HEK293 (cell line): Measurements from ENCODE around the gene TCIRG1.

Experiments
- CTCF ChIA-PET: fragments of 350-600 bp; formaldehyde crosslinking; extraction: SDS; loops from one replicate; lab custom pipeline; 2021; ENCODE audit warnings: antibody characterized with exemption; lab: Yijun Ruan, JAX
- POLR2A ChIA-PET: fragments of 300-600 bp; formaldehyde crosslinking; extraction: SDS; loops from one replicate; lab custom pipeline; 2020; ENCODE audit warnings: antibody characterized with exemption, inconsistent platforms; lab: Yijun Ruan, JAX
- H3K27ac ChIP-seq: fragments of 200-500 bp; sonication (Bioruptor generic); 2 replicates; pipeline ENCODE4 v1.5.1; 2014; ENCODE audit warnings: low read depth, low read length, control low read depth, inconsistent platforms; ENCODE audit errors: extremely low read depth
- H3K36me3 ChIP-seq, 2 experiments: fragments of 200-500 bp in 1 of 2; sonication (Bioruptor generic) in 1 of 2; 1 replicate in 1 of 2; 2 replicates in 1 of 2; pipeline ENCODE4 v1.5.1; 2014 to 2017; ENCODE audit warnings: inconsistent platforms in 2 of 2, low read length in 2 of 2; ENCODE audit not compliant: control insufficient read depth in 2 of 2, insufficient read depth in 1 of 2
- H3K4me1 ChIP-seq: fragments of 200-500 bp; sonication (Bioruptor generic); 2 replicates; pipeline ENCODE4 v1.5.1; 2014; ENCODE audit warnings: mild to moderate bottlenecking, low read length, inconsistent platforms; ENCODE audit not compliant: control insufficient read depth, insufficient read depth
- H3K4me3 ChIP-seq: 2 replicates; pipeline ENCODE4 v1.5.1; 2011; ENCODE audit warnings: low read depth, mild to moderate bottlenecking, control low read depth, low read length, moderate library complexity
- H3K9me3 ChIP-seq: fragments of 200-500 bp; sonication (Bioruptor generic); 2 replicates; pipeline ENCODE4 v1.5.1; 2014; ENCODE audit warnings: low read depth, low read length, inconsistent platforms; ENCODE audit not compliant: control insufficient read depth, insufficient read depth
- BCL11B ChIP-seq: fragments of 450-650 bp; formaldehyde crosslinking; IDR thresholded peaks from 2 replicates; pipeline ENCODE4 v1.5.1; 2016; ENCODE audit warnings: low read depth, missing biosample characterization, missing genetic modification characterization
- ZNF121 ChIP-seq: fragments of 450-650 bp; formaldehyde crosslinking; IDR thresholded peaks from 2 replicates; pipeline ENCODE4 v1.5.1; 2016; ENCODE audit warnings: missing biosample characterization, missing genetic modification characterization
- ZNF174 ChIP-seq: fragments of 450-650 bp; formaldehyde crosslinking; IDR thresholded peaks from 2 replicates; pipeline ENCODE4 v1.5.0; 2017; ENCODE audit warnings: missing biosample characterization, mild to moderate bottlenecking, missing genetic modification characterization
- ZNF184 ChIP-seq: fragments of 450-650 bp; IDR thresholded peaks from 2 replicates; pipeline ENCODE4 v1.5.1; 2018; ENCODE audit warnings: missing biosample characterization, mild to moderate bottlenecking, missing genetic modification characterization
- ZNF518A ChIP-seq: fragments of 450-650 bp; formaldehyde crosslinking; conservative IDR thresholded peaks from 2 replicates; pipeline ENCODE4 v1.5.1; 2016; ENCODE audit warnings: low read depth, missing biosample characterization, missing genetic modification characterization
- ZNF571 ChIP-seq: fragments of 450-650 bp; formaldehyde crosslinking; IDR thresholded peaks from 2 replicates; pipeline ENCODE4 v1.5.0; 2017; ENCODE audit warnings: missing biosample characterization, missing genetic modification characterization
- ZNF639 ChIP-seq: fragments of 450-650 bp; formaldehyde crosslinking; IDR thresholded peaks from 2 replicates; pipeline ENCODE4 v1.5.1; 2016; ENCODE audit warnings: missing biosample characterization, missing genetic modification characterization
- ZNF645 ChIP-seq: fragments of 450-650 bp; formaldehyde crosslinking; IDR thresholded peaks from 2 replicates; pipeline ENCODE4; 2016; ENCODE audit warnings: missing biosample characterization, missing genetic modification characterization
- ZNF660 ChIP-seq: fragments of 450-650 bp; IDR thresholded peaks from 2 replicates; pipeline ENCODE4 v1.5.1; 2018; ENCODE audit warnings: missing biosample characterization, mild to moderate bottlenecking, missing genetic modification characterization
- ZNF670 ChIP-seq: fragments of 450-650 bp; formaldehyde crosslinking; IDR thresholded peaks from 2 replicates; pipeline ENCODE4 v1.5.1; 2016; ENCODE audit warnings: missing biosample characterization, missing genetic modification characterization, low read depth

TCIRG1 gene

GRCh38 chr11:68056317-68057285, 17.8 kb downstream of the TCIRG1 start (continued):
- TF ChIP-seq ZNF645 (tag by site-specific recombination), result no peak
- TF ChIP-seq ZNF660 (tag by site-specific recombination), result no peak

GRCh38 chr11:68057807-68058206, 19.0 kb downstream of the TCIRG1 start:
- Histone ChIP-seq H3K4me3 (no peak overlapping the region), H3K9me3 (no peaks in the 10 kb centered on the region), H3K27ac (no peak overlapping the region), H3K36me3 (peaks cover 0 to 52% of the 10 kb centered on the region in 2 experiments; a peak in 2 of 3 replicates), H3K4me1 (no peaks in the 10 kb centered on the region)
- CTCF ChIA-PET, result no interaction called here
- TF ChIP-seq ZNF670 (tag by site-specific recombination) (no peak), ZNF174 (tag by site-specific recombination) (no peak), ZNF121 (tag by site-specific recombination) (peak; percentile 89), ZNF518A (no peak)
- POLR2A ChIA-PET, result no interaction called here

GRCh38 chr11:68061508-68061907, 22.7 kb downstream of the TCIRG1 start:
- TF ChIP-seq ZNF184 (tag by site-specific recombination) (no peak), BCL11B (tag by site-specific recombination) (no peak), ZNF639 (tag by site-specific recombination) (no peak), ZNF571 (tag by site-specific recombination) (no peak)
- no peaks in the 10 kb centered on the region for H3K9me3 ChIP-seq
- H3K36me3 ChIP-seq, result peaks cover 4 to 75% of the 10 kb centered on the region in 2 experiments; a peak in 2 of 3 replicates
- H3K4me3 ChIP-seq, result no peak overlapping the region
- ChIA-PET POLR2A (no interaction called here), CTCF (interaction anchor here (1.3 kb wide), 1 partner anchor 148 kb away, joined by 4 read pairs; no protein-coding TSS in a partner anchor)
- H3K27ac ChIP-seq, result no peak overlapping the region
- no peaks in the 10 kb centered on the region for H3K4me1 ChIP-seq
